Transverse colon (tissue), 4 donors: ENCODE results near the gene NPAS3.

Experiments used
- POLR2A ChIP-seq: fragments of 450-650 bp; IDR thresholded peaks from one replicate; pipeline ENCODE4 v1.6.1; 2016; ENCODE audit warnings: antibody characterized with exemption, mild to moderate bottlenecking, moderate library complexity
- POLR2AphosphoS5 ChIP-seq, 3 donors: sonication (generic); formaldehyde crosslinking; IDR thresholded peaks; one replicate each; pipeline ENCODE4 v1.6.1; 2016; ENCODE audit warnings: antibody characterized with exemption in 3 of 3
- TF ChIP-seq, protein P1 (sequence below), 5 experiments: fragments of 200-600 bp in 3 of 5; fragments of 450-650 bp in 2 of 5; sonication (generic) in 3 of 5; IDR thresholded peaks; 1 replicate in 2 of 5; 2 replicates in 3 of 5; pipeline ENCODE4 v1.5.1; 2016 to 2017; ENCODE audit warnings: antibody characterized with exemption in 5 of 5, inconsistent platforms in 3 of 5, mild to moderate bottlenecking in 2 of 5, moderate library complexity in 1 of 5

DNA sequence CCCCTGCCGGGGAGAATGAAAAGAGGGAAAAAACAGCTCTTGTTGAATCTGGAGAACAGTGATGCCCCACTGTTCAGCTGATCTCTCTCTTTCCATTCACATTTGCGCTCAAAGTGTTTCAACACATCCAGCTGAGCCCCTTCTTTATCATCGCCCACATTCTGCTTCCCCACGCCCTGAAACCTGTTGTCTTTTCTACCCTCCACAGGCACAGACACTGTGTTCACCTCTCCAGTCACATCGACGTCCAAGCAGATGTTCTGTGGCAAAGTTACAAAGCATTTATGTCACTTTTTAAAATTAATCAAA is 673.5 kb downstream of the NPAS3 start:
- TF ChIP-seq, protein P1, sequence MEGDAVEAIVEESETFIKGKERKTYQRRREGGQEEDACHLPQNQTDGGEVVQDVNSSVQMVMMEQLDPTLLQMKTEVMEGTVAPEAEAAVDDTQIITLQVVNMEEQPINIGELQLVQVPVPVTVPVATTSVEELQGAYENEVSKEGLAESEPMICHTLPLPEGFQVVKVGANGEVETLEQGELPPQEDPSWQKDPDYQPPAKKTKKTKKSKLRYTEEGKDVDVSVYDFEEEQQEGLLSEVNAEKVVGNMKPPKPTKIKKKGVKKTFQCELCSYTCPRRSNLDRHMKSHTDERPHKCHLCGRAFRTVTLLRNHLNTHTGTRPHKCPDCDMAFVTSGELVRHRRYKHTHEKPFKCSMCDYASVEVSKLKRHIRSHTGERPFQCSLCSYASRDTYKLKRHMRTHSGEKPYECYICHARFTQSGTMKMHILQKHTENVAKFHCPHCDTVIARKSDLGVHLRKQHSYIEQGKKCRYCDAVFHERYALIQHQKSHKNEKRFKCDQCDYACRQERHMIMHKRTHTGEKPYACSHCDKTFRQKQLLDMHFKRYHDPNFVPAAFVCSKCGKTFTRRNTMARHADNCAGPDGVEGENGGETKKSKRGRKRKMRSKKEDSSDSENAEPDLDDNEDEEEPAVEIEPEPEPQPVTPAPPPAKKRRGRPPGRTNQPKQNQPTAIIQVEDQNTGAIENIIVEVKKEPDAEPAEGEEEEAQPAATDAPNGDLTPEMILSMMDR (IDR thresholded peaks at IDR 0.05), result no peak
- TF ChIP-seq POLR2A (no peak), POLR2AphosphoS5 (IDR thresholded peaks at IDR 0.05) (no peak)
